Hematopoietic multipotent progenitor cell treated with erythropoietin and hydrocortisone succinate and interleukin-3 and kit ligand, for 15 days (in vitro differentiated cells): ENCODE data around the gene GPR158.

ENCODE experiments used
- DNase-seq: peaks from one replicate; pipeline ENCODE4 v3.0.0-alpha.2; 2015; ENCODE audit warnings: low spot score

GPR158 gene

GRCh38 chr10:25405871-25406270 is 231.1 kb downstream of the GPR158 start:
- DNase-seq, result no peak

- no peak for DNase-seq
Observed at GRCh38 chr10:25417611-25418010, 242.8 kb downstream of the GPR158 start.

GRCh38 chr10:25425776-25426175 is 251.0 kb downstream of the GPR158 start:
- no peak for DNase-seq

GRCh38 chr10:25436431-25436830 is 261.6 kb downstream of the GPR158 start:
- DNase-seq, result no peak

- DNase-seq, result no peak
Observed at GRCh38 chr10:25441270-25441669, 266.5 kb downstream of the GPR158 start.

GRCh38 chr10:25444266-25444665 is 269.5 kb downstream of the GPR158 start:
- DNase-seq, result no peak

- DNase-seq, result no peak
Observed at GRCh38 chr10:25451401-25451800, 276.6 kb downstream of the GPR158 start.

- no peak for DNase-seq
Observed at GRCh38 chr10:25453619-25454018, 278.8 kb downstream of the GPR158 start.

GRCh38 chr10:25455980-25456567 is 281.3 kb downstream of the GPR158 start:
- no peak for DNase-seq

GRCh38 chr10:25457552-25457951 is 282.8 kb downstream of the GPR158 start:
- DNase-seq, result no peak

- DNase-seq, result no peak
Observed at GRCh38 chr10:25465582-25466372, 291.0 kb downstream of the GPR158 start.

- no peak for DNase-seq
Observed at GRCh38 chr10:25467881-25468280, 293.1 kb downstream of the GPR158 start.

- no peak for DNase-seq
Observed at GRCh38 chr10:25481467-25481866, 306.7 kb downstream of the GPR158 start.

GRCh38 chr10:25483999-25484398 is 309.2 kb downstream of the GPR158 start:
- DNase-seq, result no peak

- DNase-seq, result no peak
Observed at GRCh38 chr10:25487266-25487665, 312.5 kb downstream of the GPR158 start.

- no peak for DNase-seq
Observed at GRCh38 chr10:25492040-25492439, 317.2 kb downstream of the GPR158 start.

- no peak for DNase-seq
Observed at GRCh38 chr10:25492680-25493079, 317.9 kb downstream of the GPR158 start.

- DNase-seq, result no peak
Observed at GRCh38 chr10:25493122-25493893, 318.5 kb downstream of the GPR158 start.

- no peak for DNase-seq
Observed at GRCh38 chr10:25497246-25497645, 322.4 kb downstream of the GPR158 start.

- DNase-seq, result no peak
Observed at GRCh38 chr10:25498645-25499044, 323.8 kb downstream of the GPR158 start.

GRCh38 chr10:25501912-25502311 is 327.1 kb downstream of the GPR158 start:
- DNase-seq, result no peak

GRCh38 chr10:25502453-25502852 is 327.7 kb downstream of the GPR158 start:
- DNase-seq, result no peak

- no peak for DNase-seq
Observed at GRCh38 chr10:25504306-25504705, 329.5 kb downstream of the GPR158 start.
